HG03442 (cell line): ENCODE results near the gene ROR2.

Source experiments
- ATAC-seq: cut with Tn5 transposase; IDR thresholded peaks from one replicate; pipeline ENCODE4 v1.9.1; 2021; ENCODE audit warnings: mild to moderate bottlenecking, moderate library complexity; ENCODE audit not compliant: unreplicated experiment

ROR2 gene

DNA sequence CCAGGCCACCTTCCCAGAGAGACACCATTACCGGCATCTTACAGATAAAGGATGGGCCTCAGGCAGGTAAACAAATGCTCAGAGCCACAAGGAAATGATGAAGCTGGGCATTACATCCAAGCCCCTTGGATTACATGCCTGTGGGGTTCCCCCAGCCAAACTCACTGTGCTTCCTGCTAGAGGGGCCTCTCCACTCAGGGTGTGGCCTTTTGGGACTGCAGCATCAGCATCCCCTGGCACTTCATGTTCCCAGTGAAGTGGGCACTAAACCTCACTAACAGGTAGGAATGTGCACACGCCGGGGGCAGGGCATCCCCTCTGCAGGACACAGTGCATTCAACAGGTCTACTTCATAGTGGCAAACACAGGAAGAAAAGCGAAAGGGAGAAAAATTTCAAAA lies 125.9 kb downstream of the ROR2 start:
- ATAC-seq, result no peak

DNA sequence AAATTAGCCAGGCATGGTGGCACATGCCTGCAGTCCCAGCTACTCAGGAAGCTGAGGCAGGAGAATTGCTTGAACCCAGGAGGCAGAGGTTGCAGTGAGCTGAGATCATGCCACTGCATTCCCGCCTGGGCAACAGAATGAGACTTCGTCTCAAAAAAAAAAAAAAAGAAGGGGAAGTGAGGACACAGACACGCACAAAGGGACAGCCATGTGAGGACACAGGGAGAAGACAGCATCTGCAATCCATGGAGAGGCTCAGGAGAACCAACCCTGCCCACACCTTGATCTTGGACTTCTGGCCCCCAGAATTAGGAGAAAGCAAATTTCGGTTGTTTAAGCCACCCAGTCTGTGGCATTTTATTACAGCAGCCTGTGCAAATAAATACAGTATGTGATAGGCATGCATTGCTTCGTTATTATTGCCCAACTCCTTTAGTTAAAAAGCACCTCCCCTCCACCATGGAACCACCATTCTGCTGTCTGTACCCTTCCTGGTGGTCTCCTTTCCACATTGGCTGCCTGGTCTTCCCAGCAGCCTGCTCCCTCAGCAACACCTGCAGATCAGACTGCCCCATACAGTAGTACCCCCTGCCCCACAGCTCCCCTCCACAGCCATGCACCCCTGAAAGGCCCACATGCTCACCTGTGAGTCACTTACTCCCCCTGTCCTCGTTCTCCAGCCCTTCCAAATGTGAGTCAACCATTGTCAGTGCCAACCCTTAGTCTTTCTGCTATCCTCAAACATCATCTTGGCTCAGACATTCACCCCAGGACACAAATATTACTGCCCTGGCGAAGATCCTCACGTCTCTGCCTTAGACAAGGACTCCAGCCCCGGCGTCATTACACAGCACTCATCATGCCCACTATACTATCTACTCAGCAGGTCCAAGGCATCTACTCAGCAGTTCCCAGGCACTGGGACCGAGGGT lies 128.8 kb downstream of the ROR2 start:
- no peak for ATAC-seq

DNA sequence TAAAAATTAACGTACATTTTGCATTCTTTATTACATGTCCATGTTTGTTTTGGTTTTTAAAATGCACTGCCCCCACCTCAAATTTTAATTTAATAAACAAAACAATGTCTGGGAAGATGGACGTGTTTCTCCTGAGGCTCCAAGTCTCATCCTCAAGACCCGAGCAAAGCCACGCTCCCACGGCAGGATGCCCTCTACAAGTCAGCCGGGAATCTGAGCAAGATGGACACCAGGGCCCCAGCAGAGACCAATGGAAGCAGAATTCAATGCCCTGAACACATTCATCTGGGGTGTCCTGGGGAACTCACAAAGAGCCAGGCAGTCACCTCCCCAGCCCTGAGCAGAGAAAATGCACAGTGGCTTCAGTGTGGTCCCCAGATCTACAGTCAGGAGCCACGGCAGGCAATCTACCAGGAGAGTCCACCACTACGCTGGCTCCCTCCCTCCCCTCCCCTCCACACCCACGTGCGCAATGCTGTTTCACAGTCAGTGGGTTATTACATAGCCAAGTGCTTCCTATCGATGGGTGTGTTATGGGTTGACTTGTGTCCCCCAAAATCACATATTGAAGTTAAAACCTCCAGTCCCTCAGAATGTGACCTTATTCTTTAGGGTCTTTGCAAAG lies 129.8 kb downstream of the ROR2 start:
- no peak for ATAC-seq

DNA sequence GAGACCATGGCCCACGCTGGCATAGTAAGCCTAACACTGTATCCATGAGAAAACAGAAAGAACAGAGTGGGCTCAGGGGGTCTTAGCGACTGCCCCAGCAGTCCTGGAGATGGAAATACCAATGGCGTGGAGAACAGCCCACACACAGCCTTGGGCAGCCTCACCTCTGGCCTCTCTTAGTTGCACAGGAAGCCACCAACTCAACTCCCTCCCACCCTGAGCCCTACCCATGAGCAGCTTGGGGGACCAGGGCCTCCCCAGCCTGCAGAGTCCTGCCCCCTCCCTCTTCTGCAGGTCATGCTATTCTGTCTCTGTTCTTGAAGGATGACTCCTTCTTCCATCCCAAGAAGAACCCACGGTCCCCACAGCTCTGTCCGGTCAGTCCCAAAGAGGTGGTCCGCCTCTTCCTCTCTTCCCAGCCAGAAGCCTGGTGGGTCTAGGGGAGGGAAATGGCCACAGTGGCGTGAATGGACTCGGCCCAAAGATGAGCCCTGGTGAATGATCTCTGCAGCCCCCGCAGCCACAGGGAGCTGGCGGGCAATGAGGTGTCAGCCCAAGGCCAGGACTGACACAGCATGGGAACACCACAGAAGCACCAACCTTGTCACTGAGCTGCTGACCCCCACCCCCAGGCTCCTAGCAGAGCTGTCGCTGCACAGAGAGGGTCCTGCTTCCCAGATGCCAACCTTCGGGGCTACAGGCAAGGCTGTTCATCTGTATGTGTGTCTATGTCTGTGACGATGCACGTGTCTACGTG lies 131.2 kb downstream of the ROR2 start:
- ATAC-seq, result no peak

DNA sequence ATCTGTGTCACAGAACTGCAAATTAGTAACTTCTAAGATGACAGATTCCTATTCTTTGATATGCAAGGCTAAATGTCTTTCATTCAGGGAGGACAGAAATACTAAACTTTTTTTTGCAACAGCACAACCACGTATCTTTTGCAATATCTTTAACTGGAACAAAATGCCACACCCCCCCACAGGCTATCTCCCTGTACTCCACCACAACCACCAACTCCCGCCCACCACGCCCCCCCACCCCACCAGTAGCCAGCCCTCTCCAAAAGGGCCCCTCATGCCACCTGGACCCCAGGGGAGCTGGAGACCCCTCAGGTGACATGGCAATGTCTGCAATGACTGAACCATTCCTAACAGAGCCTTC lies 131.8 kb downstream of the ROR2 start:
- no peak for ATAC-seq

DNA sequence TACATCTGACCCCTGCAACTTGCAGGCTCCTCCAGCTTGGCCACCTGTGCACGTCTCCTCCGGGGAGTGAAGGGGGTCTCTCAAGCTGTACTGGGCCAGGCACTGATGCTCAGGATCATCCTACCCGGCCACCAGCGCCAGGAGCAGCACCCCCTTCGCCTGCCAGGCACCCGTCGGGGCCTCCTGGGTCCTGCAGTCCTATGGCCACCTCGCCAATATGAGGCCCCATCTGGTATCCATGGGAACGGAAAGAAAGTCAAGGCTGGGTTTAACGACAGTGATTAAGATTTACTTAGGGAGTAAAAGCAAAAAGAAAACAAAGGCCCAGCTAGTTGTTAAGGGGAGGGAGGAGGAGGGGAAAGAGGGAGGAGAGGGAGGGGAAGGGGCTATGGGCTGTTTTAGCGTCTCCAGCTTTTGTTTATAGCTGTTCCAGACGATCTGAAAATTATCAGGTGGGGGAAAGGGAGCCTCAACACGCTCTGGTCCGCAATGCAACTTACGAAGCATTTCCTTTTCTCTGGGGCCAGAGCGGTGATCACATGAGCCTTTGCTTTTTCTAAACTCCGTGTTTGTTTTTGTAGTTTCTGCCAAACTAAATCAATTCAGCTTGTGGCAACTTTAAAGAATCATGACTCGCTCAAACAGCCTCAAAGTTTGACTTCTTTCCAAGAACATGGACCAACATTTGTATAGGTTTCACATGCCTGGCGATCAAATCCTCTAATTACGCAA lies 132.4 kb downstream of the ROR2 start:
- no peak for ATAC-seq

DNA sequence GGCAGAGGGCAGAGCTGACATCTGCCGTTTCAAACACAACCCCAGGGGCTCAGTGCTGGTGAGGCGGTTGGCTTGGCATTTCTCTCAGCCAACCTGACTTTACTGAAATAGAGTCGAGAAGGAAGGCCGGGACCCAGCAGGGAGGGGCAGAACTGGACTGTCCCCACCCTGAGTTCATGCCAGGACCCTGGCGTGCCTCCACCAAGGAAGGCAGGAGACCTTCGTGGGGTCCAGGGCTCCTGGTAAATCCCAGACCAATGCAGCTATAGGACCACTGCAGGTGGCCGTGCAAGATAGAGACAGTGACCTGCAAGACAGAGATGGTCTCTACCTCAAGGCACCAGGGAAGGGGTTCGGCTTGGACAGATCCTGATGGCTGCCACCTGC lies 132.9 kb downstream of the ROR2 start:
- no peak for ATAC-seq

DNA sequence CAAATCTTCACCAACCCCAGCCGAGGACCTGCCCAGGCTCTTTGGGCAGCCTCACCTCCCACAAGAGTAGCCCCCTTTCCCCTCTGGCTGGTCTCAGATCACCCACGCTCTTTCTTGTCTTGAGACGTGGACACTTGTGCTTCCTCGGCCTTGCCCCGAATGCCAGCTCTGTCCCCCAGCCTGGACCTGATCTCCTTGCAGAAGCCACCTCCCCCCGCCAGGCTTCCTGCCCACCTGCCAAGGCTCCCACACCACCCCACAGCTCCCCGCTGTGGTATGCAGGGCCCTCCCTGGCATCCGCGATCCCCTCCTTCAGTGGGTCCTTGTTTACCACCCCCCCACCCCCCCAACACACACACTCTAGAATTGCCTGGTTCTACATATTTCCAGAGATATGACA lies 133.7 kb downstream of the ROR2 start:
- ATAC-seq, result no peak

DNA sequence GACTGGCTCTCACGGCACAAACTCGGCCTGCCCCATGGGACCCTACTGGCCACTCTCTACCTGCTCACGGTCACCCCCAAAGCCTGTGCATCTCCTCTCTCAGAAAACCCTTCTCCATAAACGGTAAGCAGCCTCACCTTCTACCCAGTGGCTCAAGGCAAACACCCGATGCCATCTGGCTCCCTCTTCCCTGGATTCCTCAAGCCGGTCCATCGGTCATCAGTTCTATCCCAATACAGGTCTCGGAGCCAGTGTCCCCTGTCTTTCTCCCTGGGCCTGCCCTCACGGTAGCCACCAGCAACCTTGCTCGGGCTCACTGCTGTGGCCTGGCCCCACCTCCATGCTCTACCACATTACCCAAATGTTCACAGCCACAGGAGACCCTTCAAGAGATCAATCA lies 134.1 kb downstream of the ROR2 start:
- no peak for ATAC-seq

DNA sequence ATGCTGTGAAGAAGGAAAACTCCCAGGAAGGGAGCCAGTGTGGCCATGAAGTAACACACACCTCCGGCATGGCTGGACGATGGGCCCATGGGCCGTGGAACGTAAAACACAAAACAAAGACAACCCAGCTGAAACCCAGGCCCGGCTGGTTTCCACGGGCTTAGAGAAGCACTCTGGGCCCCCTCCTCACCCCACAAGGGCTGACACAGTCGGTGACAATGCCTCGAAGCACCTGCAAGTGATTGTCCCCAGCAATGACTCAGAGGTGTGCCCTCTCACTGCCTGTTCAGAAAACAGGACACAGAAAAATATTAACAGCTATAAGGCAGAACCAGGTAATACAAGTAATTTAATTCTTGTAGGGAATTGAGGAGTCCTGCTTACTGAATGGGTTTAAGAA lies 135.3 kb downstream of the ROR2 start:
- no peak for ATAC-seq

DNA sequence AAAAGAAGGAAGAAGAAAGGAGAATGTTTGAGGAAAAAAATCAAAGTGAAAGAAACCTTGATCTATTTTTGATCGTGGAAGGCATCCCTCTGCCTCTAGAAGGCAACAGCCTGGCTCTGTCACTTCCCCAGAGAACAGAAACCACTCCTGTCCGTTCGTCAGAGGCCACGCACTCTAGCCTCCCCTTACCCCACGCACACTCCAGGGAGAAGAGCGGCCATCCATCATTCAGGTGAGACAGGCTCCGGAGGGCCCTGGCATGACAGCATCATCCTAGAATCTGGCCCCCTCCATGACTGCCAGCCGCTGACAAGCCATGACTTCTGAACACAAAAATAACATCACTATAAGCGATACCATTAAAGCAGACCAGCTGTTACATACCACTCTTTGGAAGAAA lies 135.8 kb downstream of the ROR2 start:
- no peak for ATAC-seq

DNA sequence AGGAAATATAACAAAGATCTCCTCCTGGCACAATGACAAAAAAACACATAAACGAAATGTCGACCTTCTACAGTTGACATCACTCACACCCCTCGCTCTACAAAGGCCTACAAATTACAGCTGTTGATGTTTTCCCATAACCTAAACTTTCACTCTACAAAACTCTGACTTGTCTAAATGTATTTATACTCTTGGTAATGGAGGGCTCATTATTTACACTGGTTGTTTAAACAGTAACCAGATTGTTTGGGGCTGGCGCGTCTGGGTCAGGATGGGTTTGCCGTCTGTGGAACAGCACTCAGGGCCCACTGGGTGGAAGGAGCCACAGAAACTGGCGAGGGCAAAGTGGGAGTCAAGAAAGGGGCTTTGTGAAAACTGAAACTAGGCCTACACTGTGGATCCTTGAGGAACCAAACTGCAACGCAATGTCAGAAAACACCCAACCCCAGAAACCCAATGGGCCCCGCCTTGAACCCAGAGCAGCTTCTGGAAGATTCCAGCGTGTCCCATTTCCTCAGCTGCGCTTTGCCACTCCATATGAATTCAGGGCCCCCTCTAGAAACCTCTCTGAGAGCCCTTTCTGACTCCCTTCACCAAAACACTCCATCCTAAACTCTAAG lies 136.7 kb downstream of the ROR2 start:
- ATAC-seq, result no peak

DNA sequence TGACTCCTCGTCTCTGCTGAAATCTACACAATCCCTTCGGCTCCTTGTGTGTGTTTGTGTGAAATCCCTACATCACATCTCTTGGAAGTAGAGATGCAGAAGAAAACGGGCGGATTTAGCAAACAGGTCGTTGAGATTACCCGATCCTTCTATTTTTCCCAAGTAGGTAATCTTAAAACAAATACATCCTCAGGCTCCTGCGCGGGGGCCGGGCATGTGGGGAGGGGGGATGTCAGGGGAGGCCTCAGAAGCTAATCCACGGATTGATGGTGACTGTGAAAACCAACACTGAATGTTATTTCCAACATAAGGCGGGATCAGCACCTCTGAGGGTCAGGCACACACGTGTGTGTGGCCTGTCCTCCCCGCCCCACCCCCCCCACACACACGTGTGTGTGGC lies 137.8 kb downstream of the ROR2 start:
- no peak for ATAC-seq

DNA sequence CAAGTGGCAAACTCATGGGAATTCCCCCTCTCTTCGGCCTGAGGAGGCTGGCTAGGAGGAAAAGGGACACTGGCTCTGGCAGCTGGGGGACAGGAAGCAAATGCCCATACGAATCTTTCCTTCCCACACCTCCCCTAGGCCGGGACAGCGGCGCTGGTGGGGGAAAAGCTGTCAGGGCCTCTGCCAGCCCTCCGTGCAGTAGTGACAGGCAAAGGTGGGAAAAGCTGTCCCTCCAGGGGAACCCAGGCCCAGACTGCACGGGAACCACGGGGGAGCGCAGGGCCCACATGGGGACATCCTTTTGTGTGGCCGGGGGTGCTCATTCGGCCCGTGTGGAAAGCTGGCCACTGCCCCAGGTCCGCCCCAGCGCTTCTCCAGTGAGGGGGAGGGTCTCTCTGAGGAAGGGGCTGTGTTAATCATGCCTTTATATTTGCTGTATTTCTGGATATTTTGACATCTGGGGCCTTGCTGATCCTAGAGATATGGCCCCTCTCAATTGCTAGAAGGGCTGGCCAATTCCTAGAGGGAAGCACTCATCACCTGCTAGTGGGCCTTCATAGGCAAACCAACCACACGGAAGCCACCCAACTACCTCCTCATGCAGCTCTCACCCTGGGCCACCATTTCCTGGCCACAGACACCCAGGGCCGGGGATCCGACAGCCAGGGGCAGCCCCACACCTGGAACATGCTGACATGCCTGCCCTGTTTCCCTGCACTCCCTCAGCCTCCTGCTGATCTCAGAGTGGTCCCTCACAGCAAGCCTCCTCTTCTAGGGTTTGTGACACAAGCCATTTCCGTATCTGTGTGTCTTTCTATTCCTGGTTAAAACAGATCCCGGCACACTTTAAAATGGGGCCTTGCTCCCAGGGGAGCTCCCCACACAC lies 138.8 kb downstream of the ROR2 start:
- ATAC-seq, result no peak

DNA sequence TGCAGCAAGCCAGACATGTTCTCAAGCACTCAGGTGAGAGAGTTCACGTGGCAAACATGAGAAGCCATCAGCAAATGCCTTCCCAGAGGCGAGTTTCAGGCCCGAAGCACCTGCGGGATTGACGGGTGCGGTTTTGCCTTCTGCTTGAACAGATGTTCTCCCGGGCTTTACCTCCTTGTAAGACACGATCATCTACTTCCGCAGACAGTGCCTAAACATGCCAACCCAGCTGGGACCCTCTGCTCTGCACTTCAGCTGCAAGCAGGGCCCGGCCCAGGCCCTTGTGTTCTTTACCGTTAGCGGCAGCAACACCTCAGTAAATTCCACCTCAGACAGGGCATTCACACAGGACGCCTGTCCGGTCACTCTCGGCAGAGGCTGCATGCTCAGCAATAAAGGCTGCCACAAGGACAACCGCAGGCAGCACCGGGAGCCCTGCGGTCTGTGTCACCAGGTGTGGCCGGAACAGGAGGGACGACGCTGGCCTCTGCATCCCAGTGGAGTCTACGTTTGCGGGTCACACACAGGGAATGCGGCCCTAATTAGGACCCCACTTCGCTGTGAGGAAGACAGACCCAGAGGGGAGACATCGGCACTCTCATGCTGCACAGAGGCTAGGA lies 139.6 kb downstream of the ROR2 start:
- ATAC-seq, result no peak

DNA sequence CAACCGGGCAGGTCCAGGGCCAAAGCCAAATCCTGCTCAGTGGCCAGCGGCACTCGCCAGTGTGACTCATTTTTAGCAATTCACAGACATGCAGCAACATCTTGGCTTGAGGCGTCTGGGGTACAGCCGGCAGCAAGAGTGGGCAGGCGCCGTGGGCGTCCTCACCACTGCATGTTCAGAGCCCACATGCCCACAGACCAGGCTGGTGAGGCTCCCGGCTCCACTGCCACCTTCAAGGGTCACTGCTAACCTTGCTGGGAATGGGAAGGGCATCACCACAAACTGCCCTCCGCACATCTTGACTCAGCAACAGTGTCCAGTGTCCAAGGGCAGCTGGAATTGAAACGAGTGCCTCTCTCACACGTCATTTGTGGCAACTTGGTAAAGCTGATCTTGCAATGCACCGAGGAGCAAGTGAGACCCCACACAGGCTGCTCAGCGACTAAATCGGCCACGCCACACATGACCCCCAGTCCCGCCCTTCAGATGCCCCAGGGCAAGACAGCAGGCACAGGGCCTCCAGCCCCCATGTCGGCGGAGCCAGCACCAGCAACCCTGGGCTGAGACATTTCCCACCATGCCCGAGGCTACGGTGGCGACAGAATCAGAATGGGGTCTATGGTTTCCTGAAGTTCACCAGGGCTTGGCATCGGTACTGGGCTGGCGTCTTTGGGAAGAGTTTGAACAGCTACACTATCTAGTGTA lies 140.3 kb downstream of the ROR2 start:
- ATAC-seq, result no peak

DNA sequence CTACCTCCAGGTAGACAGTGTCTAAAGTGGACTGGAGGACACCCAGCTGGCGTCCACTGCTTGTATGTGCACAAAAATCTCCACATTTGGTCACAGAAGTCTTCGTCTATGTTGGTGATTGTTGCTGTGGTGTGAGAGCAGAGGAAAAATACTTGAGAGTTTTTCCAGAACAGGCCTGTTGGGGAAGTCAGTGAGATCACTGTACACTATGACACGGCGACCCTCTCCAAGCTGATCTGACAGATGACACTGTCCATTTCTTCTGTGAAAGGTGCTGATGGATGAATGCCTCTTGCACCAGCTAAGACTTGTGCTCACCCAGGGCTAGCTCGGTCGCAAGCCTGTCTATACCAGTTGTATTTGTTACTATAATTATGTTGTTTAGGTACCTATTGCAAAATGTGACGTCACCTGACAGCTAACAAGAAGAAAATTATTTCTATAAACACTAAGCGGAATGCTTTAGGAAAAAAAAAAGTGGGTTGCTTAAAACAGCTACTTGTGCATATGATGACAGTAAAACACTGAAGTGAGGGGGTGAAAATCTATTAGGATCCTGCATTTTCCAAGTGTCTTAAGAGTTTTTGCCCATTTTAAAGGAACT lies 142.3 kb downstream of the ROR2 start:
- no peak for ATAC-seq

DNA sequence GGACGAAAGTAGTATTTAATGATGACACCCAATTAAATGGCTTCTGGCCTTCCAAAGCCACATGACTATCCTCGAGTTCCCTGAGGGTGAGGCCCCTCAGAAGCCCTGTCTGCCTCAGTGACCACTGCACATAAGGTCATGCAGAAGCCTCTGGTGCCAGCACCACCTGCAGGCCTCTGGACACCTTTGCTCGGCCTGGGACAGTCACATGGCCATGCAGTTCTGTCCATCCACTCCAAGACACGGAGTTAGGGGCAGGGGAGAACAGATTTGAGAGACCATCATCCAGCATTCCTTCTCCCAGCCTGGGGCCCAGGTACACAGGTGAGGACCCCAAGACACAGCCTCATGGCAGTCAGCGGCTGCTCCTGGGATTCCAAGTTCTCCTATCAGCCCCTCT lies 145.0 kb downstream of the ROR2 start:
- no peak for ATAC-seq
